CD4-positive, alpha-beta T cell treated with Interleukin-6 at 100 ng/mL for 8 hours (primary cell): ENCODE data around the gene TAS2R4.
"Not testable (repeated sequence)": the region's sequence is repeated elsewhere in the genome, so short reads cannot be mapped to it uniquely, and the experiment has no call there.

ENCODE experiments used
- DNase-seq: peaks from one replicate; pipeline ENCODE4 v3.0.0-alpha.2; 2020; ENCODE audit warnings: mixed read lengths, low spot score

The TAS2R4 gene, protein sequence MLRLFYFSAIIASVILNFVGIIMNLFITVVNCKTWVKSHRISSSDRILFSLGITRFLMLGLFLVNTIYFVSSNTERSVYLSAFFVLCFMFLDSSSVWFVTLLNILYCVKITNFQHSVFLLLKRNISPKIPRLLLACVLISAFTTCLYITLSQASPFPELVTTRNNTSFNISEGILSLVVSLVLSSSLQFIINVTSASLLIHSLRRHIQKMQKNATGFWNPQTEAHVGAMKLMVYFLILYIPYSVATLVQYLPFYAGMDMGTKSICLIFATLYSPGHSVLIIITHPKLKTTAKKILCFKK

GRCh38 chr7:141776374-141776773, at the start of gene TAS2R4:
Gene TAS2R4, plus strand, starts transcription at chr7:141776674. Its CDS starts 1,815 bp downstream, at chr7:141778489.
- no peak for DNase-seq

- DNase-seq = no peak
Measured at GRCh38 chr7:141729020-141729419, 47.5 kb upstream of the TAS2R4 start.

- no peak for DNase-seq
Measured at GRCh38 chr7:141731476-141732149, 44.9 kb upstream of the TAS2R4 start.

GRCh38 chr7:141737118-141737835, 39.2 kb upstream of the TAS2R4 start:
- DNase-seq = no peak

GRCh38 chr7:141737836-141738591, 38.5 kb upstream of the TAS2R4 start, which contains the start of gene SSBP1:
Gene SSBP1, plus strand, starts transcription at chr7:141738358. Its CDS starts 809 bp downstream, at chr7:141739167.
- DNase-seq = peak; percentile 90

GRCh38 chr7:141738592-141739013, 37.9 kb upstream of the TAS2R4 start:
- DNase-seq = no peak

DNA sequence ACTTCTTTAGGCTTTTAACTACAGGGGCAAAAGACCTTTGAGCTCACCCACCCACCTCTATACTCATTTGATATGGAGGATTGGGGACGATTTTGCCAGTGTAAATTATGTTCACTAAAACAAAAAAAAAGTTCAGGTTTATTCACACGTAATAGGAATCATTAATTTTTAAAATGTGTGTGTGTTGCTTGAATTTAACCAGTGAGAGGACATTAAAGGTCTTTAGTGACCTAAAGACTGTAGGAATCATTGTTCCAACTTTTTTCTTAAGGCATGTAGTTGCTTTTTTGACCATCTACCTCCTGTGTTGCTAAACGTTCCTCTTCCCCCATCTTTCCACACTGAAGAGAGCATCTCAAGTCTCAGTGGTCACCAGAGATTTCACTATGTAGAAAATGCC, 37.2 kb upstream of the TAS2R4 start:
- DNase-seq = no peak

DNA sequence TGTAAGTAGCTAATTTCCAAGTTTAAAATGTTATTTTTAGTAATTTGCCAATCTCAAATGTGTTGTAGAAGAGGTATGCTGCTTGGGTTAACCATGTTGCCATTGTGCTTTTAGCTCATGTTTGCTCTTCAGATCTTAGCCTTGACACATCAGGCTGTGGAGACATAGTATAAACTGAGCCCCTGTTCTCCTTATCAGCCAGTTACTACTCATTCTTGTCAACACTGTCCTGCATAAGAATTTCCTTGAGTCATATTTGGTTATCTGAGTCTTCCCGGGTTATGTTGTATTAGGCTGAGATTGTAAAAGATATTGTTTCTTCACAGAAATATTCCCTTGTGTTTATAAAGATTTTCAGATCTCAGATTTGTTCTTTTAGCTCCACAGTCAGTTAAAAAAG, 34.2 kb upstream of the TAS2R4 start:
- DNase-seq = no peak

- no peak for DNase-seq
Measured at GRCh38 chr7:141744131-141744530, 32.3 kb upstream of the TAS2R4 start.

DNA sequence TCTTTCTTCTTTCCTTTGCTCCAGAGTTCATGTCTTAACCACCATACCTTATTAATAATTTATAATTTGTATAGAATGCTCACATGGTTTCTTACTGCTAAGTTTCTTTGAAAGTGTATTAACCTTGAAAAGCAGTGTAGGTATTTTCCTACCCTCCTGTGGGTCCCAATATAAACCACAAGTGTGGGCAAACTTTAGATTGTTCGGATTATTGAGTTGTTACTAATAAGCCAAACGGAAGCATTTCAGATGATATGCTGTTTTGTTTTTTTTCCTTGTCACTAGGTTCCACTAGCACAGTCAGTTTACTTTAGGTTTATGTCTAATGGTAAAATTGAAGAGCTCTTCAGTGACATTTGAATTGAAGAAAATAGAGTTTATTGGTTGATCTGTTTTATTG, 28.1 kb upstream of the TAS2R4 start:
- DNase-seq = no peak

GRCh38 chr7:141751904-141752303, 24.6 kb upstream of the TAS2R4 start:
- DNase-seq = not testable (repeated sequence)

DNA sequence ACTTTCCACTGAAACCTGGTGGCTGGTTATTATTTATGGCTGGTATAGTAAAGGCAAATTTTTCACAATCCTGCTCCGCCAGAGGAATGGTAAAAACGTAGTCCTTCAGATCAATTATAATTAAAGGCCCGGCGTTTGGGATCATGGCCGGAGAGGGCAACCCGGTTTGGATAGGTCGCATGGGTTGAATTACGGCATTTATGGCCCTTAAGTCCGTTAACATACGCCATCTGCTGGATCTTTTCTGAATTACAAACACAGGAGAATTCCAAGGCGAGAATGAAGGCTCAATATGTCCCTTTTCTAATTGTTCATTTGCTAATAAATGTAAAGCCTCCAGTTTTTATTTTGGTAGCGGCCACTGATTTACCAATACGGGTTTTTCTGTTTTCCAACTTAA, 23.8 kb upstream of the TAS2R4 start:
- no peak for DNase-seq

- DNase-seq = no peak
Measured at GRCh38 chr7:141754939-141755338, 21.5 kb upstream of the TAS2R4 start.

GRCh38 chr7:141763797-141764196, 12.7 kb upstream of the TAS2R4 start, which contains the start of gene TAS2R3:
Gene TAS2R3, plus strand, starts transcription at chr7:141764097. Its CDS starts 62 bp downstream, at chr7:141764159.
- DNase-seq = no peak

DNA sequence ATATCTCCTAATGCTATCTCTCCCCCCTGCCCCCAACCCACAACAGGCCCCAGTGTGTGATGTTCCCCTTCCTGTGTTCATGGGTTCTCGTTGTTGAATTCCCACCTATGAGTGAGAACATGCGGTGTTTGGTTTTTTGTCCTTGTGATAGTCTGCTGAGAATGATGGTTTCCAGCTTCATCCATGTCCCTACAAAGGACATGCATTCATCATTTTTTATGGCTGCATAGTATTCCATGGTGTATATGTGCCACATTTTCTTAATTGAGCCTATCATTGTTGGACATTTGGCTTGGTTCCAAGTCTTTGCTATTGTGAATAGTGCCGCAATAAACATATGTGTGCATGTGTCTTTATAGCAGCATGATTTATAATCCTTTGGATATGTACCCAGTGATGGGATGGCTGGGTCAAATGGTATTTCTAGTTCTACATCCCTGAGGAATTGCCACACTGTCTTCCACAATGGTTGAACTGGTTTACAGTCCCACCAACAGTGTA, 6.3 kb upstream of the TAS2R4 start:
- DNase-seq = not testable (repeated sequence)

DNA sequence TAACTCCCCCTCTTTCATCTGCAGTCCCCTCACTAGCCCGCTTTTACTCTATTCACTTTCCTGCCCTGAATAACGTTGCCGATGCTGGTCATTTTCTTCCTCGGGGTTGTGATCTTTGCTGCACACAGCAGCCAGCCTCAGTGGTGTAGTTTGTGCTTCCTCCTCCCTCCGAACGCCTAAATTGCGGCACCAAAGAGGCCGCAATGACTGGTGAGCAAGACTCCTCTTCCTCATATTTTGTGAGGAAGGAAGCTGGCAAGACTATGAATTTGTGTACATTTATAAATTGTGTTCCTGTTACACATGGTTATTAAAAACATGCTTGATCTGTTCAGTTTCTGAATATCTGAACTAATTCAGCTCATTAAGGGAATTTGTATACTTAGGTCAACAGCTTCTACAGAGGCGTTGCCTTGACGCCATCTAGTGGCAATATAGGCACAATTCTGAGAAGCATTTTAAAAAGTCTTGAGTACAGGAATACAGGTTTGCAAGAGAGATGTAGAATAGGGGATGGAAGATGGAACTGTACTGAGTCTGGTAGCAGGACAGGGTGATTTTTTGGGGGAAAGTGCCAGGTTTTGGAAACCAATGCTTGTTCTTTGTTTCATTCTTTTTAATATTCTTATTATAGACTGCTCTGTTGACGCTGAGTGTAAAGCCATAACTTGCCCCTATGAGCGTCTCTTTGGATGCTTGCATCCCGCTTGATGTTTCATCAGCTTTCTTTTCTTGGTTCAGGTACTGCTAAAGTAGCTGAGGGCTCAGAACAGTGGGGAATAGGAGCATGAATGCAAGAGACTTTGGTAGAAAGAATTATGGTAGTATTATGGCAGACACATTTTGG, 9.5 kb downstream of the TAS2R4 start:
- peak; percentile 40 for DNase-seq

GRCh38 chr7:141788296-141788695, 11.8 kb downstream of the TAS2R4 start:
- DNase-seq = no peak

- no peak for DNase-seq
Measured at GRCh38 chr7:141789917-141790316, 13.4 kb downstream of the TAS2R4 start, which contains the start of gene TAS2R5. Gene TAS2R5, plus strand, starts transcription at chr7:141790217. Its CDS starts 145 bp downstream, at chr7:141790362.

- no peak for DNase-seq
Measured at GRCh38 chr7:141792526-141792925, 16.1 kb downstream of the TAS2R4 start.

- no peak for DNase-seq
Measured at GRCh38 chr7:141820067-141820466, 43.6 kb downstream of the TAS2R4 start.

DNA sequence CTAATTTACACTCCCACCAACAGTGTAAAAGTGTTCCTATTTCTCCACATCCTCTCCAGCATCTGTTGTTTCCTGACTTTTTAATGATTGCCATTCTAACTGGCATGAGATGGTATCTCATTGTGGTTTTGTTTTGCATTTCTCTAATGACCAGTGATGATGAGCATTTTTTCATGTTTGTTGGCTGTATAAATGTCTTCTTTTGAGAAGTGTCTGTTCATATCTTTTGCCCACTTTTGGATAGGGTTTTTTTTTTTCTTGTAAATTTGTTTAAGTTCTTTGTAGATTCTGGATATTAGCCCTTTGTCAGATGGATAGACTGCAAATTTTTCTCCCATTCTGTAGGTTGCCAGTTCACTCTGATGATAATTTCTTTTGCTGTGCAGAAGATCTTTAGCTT, 46.0 kb downstream of the TAS2R4 start:
- not testable (repeated sequence) for DNase-seq
